ENCODE results near the gene PHOSPHO2. TPM values are rescaled to one million over a fixed set of nuclear protein-coding genes. Genes with fewer than 3 reads are reported as not detected.

PHOSPHO2 gene
- total and polyA plus RNA-seq, 9 of the 15 experiments (the other 6 are each of a cell fraction or from before 2014, with no cell fraction given): 7.8 to 19.1 (median 11.7) TPM

DNA sequence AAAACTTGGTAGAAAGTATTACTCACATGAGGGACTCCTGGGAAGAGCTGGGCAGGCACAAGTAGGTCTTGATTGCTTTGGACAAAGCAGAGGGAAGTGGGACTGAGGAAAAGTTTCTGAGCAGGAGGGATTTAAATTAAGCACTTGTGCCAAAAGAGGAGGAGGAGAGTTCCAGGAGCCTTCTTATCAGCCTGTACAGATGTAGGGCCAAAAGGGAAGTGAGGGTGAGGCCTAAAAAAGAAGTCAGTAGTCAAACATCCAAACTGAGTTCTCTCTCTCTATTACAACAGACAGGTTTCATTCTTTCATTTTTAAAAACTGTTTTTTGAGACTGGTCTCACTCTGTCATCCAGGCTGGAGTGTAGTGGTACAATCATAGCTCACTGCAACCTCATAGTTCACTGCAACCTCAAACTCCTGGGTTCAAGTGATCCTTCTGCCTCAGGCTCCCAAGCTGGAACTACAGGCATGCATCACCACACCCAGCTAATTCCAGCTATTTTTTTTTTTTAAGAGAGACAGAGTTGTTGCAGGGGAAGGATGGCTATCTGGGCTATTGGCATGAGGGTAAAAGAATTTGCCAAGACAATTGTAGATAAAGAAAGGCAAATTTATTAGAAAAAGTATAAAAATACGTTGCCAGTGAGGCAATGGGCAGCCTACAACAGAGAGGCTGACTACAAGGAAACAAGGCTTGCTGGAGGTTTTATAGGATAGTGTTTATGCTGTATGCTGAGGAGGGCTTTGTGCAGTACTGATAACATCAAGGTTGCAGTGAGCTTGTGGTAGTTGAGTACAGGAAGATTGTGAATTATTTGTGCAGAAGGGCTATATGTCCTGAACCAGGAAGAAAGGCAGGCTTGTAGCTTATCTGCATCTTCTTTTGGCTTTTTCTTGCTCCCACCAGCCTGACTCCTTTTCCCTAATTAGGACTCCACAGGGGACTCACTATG, 29.0 kb upstream of the PHOSPHO2 start (continued):
- TF ChIP-seq, protein P1, sequence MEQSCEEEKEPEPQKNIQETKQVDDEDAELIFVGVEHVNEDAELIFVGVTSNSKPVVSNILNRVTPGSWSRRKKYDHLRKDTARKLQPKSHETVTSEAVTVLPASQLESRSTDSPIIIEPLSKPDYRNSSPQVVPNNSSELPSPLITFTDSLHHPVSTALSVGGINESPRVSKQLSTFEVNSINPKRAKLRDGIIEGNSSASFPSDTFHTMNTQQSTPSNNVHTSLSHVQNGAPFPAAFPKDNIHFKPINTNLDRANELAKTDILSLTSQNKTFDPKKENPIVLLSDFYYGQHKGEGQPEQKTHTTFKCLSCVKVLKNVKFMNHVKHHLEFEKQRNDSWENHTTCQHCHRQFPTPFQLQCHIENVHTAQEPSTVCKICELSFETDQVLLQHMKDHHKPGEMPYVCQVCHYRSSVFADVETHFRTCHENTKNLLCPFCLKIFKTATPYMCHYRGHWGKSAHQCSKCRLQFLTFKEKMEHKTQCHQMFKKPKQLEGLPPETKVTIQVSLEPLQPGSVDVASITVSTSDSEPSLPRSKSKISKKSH (CRISPR knock-in tag; IDR thresholded peaks at IDR 0.05): no peak
- no peak for TF ChIP-seq KAT8 (IDR thresholded peaks at IDR 0.05; ENCODE audit: low read depth)
- no peak for TF ChIP-seq ILF3 (IDR thresholded peaks at IDR 0.05; ENCODE audit: borderline replicate concordance)
- TF ChIP-seq HLTF (IDR thresholded peaks at IDR 0.05): no peak
- TF ChIP-seq CREM (IDR thresholded peaks at IDR 0.05; ENCODE audit: low read depth): peak; percentile 46; the same call in 1 of the 2 replicates
- TF ChIP-seq TGIF2 (CRISPR knock-in tag; IDR thresholded peaks at IDR 0.05): no peak
- peak; percentile 60; the same call in 1 of the 2 replicates for TF ChIP-seq ZNF583 (CRISPR knock-in tag; IDR thresholded peaks at IDR 0.05)
- TF ChIP-seq ZNF146 (CRISPR knock-in tag; IDR thresholded peaks at IDR 0.05; ENCODE audit: unreplicated experiment): no peak
- TF ChIP-seq LCOR (CRISPR knock-in tag; IDR thresholded peaks at IDR 0.05): peak; percentile 43; the same call in 1 of the 2 replicates
- TF ChIP-seq ESRRB (CRISPR knock-in tag; IDR thresholded peaks at IDR 0.05; ENCODE audit: borderline replicate concordance): no peak
- TF ChIP-seq RAD51 (IDR thresholded peaks at IDR 0.05; ENCODE audit: borderline replicate concordance, low read depth): no peak
- no peak for TF ChIP-seq FOXJ3 (CRISPR knock-in tag; IDR thresholded peaks at IDR 0.05)
- TF ChIP-seq ZNF124 (CRISPR knock-in tag; IDR thresholded peaks at IDR 0.05): no peak
- no peak for TF ChIP-seq RNF219 (CRISPR knock-in tag; IDR thresholded peaks at IDR 0.05)
- TF ChIP-seq, protein P2, sequence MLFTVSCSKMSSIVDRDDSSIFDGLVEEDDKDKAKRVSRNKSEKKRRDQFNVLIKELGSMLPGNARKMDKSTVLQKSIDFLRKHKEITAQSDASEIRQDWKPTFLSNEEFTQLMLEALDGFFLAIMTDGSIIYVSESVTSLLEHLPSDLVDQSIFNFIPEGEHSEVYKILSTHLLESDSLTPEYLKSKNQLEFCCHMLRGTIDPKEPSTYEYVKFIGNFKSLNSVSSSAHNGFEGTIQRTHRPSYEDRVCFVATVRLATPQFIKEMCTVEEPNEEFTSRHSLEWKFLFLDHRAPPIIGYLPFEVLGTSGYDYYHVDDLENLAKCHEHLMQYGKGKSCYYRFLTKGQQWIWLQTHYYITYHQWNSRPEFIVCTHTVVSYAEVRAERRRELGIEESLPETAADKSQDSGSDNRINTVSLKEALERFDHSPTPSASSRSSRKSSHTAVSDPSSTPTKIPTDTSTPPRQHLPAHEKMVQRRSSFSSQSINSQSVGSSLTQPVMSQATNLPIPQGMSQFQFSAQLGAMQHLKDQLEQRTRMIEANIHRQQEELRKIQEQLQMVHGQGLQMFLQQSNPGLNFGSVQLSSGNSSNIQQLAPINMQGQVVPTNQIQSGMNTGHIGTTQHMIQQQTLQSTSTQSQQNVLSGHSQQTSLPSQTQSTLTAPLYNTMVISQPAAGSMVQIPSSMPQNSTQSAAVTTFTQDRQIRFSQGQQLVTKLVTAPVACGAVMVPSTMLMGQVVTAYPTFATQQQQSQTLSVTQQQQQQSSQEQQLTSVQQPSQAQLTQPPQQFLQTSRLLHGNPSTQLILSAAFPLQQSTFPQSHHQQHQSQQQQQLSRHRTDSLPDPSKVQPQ (CRISPR knock-in tag; IDR thresholded peaks at IDR 0.05; ENCODE audit: borderline replicate concordance): no peak
- peak; percentile 93 for TF ChIP-seq MTA2 (IDR thresholded peaks at IDR 0.05; ENCODE audit: low read depth)
- no peak for TF ChIP-seq KAT7 (CRISPR knock-in tag; IDR thresholded peaks at IDR 0.05; ENCODE audit: borderline replicate concordance)
- no peak for TF ChIP-seq NFE2L1 (tag; IDR thresholded peaks at IDR 0.05; ENCODE audit: borderline replicate concordance, low read depth)
- TF ChIP-seq, protein P3, sequence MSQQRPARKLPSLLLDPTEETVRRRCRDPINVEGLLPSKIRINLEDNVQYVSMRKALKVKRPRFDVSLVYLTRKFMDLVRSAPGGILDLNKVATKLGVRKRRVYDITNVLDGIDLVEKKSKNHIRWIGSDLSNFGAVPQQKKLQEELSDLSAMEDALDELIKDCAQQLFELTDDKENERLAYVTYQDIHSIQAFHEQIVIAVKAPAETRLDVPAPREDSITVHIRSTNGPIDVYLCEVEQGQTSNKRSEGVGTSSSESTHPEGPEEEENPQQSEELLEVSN (IDR thresholded peaks at IDR 0.05; ENCODE audit: borderline replicate concordance in 1 of 2, extremely low read depth in 1 of 2, insufficient read depth in 1 of 2, insufficient read length in 1 of 2, low read depth in 1 of 2, low read length in 1 of 2, poor library complexity in 1 of 2, severe bottlenecking in 1 of 2): no peak
- TF ChIP-seq BCOR (IDR thresholded peaks at IDR 0.05): 0 out of 2 replicates have a peak, but pooled peaks have one; percentile 15
